Prostate gland (tissue), 2 donors: ENCODE data around the gene LRCH2.

Experiments
- POLR2A ChIP-seq: fragments of 450-650 bp; IDR thresholded peaks from one replicate; pipeline ENCODE4 v1.6.1; 2016; ENCODE audit warnings: antibody characterized with exemption, mild to moderate bottlenecking
- TF ChIP-seq, protein P1 (sequence below), 4 experiments: fragments of 200-600 bp in 2 of 4; fragments of 450-650 bp in 2 of 4; sonication (generic) in 2 of 4; IDR thresholded peaks; 1 replicate in 3 of 4; 2 replicates in 1 of 4; pipeline ENCODE4 v1.5.1; 2016 to 2019; ENCODE audit warnings: antibody characterized with exemption in 4 of 4, mild to moderate bottlenecking in 2 of 4, moderate library complexity in 2 of 4

DNA sequence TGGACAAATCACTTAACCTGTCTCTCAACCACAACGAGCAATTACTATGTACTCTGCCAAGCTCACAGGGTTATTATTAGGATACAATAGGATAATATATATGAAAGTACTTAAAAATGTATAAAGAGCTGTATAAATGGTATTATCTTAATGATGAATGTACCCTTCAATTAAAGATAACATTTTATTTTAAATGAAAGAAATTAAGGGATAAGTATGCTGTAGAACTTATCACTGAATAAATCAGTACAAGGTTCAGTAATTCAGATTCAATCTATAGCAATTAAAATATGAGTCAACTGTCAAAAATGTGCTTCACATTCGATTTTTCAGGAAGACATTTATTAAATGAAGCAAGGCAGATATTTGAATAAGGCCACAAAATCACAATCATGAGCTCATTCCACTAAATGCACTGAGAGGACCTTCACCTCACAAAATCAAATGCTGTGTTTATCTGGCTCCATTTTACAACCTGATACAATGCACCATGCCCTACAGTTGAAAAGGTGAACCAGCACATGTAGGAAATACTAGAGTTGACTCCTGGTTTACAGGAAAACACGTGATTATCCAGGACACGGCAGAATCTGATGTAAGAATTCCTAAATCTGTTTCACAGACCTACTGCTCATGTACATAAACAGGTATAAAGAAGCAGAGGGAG is 4.4 kb downstream of the LRCH2 start:
- TF ChIP-seq POLR2A: no peak
- TF ChIP-seq, protein P1, sequence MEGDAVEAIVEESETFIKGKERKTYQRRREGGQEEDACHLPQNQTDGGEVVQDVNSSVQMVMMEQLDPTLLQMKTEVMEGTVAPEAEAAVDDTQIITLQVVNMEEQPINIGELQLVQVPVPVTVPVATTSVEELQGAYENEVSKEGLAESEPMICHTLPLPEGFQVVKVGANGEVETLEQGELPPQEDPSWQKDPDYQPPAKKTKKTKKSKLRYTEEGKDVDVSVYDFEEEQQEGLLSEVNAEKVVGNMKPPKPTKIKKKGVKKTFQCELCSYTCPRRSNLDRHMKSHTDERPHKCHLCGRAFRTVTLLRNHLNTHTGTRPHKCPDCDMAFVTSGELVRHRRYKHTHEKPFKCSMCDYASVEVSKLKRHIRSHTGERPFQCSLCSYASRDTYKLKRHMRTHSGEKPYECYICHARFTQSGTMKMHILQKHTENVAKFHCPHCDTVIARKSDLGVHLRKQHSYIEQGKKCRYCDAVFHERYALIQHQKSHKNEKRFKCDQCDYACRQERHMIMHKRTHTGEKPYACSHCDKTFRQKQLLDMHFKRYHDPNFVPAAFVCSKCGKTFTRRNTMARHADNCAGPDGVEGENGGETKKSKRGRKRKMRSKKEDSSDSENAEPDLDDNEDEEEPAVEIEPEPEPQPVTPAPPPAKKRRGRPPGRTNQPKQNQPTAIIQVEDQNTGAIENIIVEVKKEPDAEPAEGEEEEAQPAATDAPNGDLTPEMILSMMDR (IDR thresholded peaks at IDR 0.05): no peak
